GM12872 (cell line): Measurements from ENCODE around the gene KIRREL1.

Experiments used
- CTCF ChIP-seq: IDR thresholded peaks from 3 replicates; pipeline ENCODE4 v1.5.1; 2011; ENCODE audit warnings: low read depth, mild to moderate bottlenecking, low read length, moderate library complexity; ENCODE audit not compliant: insufficient read depth

KIRREL1 gene

GRCh38 chr1:158101927-158102326, 108.5 kb downstream of the KIRREL1 start:
- no peak for TF ChIP-seq CTCF

GRCh38 chr1:158102881-158103674, 109.6 kb downstream of the KIRREL1 start:
- TF ChIP-seq CTCF = no peak

- TF ChIP-seq CTCF = no peak
These were observed 110.5 kb downstream of the KIRREL1 start for GRCh38 chr1:158103861-158104522.

- TF ChIP-seq CTCF = no peak
These were observed 111.4 kb downstream of the KIRREL1 start for GRCh38 chr1:158104891-158105290.

- TF ChIP-seq CTCF = no peak
These were observed 112.1 kb downstream of the KIRREL1 start for GRCh38 chr1:158105352-158106095.

GRCh38 chr1:158107916-158108315, 114.5 kb downstream of the KIRREL1 start:
- no peak for TF ChIP-seq CTCF
